Measurements from ENCODE around the gene ATP5F1D.

ATP5F1D gene

DNA sequence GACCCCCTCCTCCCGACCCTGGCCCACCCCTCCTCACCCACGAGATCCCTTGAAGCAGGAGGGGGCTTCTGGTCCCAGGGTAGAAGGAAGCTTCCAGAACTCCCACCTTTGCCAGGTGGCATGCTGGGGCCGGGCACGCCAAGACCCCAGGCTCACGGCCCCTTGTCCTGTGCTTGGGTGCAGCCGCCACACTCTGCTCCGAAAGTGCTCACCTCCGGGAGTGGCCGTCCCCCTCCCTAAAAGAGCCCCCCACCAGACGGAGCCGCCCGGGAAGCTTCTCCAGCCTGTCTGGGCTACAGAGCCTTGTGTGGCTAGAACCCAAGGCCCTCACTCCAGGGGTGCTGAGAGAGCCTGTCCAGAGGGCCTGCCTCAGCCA is 42.4 kb downstream of the ATP5F1D start:
- DNase-seq: no peak

DNA sequence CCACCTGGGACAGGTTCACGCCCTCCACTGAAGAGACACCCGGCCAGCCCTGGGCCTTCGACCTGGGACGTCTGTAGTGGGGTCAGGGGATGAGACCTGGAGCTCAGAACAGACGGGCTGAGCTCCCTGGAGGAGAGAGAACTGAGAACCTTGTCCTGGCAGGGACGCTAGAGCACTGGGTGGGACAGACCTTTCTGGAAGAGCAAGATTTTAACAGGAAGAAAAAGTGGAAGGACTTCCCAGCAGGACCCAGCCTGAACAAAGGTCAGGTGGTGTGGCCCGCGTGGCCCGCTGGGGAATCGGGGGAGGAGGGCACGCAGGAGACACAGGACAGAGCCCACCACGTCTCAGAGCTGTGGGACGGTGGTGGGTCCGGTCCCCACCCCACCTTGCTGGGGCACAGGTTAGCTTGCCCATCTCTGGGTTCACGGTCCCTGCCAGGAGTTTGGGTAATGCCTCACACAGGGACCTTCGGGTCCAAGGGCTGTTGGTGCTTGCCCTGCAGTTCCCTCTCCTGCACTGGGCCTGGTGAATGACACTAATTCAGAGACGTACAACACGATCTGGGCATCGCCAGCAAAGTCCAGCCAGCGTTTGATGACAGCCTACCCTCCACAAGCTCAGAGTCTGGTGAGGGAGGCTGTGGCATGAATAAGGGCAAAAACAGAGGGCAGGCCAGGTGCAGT is 42.9 kb downstream of the ATP5F1D start:
- DNase-seq: no peak

DNA sequence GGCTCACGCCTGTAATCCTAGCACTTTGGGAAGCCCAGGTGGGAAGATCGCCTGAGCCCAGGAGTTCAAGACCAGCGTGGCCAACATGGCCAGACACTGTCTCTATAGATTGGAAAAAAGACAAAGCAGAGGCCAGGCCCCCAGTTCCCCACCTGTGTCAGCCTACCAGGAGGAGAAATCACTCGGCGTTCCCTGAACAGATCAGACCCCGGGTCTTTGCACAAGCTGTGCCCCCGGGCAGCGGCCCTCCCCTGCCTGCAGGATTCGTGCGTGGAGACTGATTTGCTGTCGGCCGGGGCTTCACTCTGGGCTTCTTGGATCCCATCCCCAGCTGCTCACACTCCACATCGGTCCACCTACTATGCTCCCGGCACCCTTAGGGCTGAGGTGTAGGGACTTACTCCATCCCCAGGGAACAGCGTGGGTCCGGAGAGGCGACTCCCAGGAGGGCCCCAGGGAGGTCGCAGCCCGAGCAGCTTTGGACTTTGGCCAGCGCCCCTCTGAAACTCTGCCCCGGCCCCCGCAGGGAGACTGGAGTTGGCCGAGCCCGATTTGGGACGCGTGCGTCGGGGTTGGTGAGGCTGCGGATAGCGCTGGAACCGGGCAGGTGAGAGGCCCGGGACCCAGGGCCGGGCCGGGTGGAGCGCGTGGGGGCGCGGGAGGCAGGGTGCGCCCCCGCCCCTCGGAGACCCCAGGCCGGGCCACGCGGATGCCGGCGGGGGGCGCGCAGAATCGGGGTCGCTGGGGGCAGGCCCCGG is 43.6 kb downstream of the ATP5F1D start:
- no peak for DNase-seq

DNA sequence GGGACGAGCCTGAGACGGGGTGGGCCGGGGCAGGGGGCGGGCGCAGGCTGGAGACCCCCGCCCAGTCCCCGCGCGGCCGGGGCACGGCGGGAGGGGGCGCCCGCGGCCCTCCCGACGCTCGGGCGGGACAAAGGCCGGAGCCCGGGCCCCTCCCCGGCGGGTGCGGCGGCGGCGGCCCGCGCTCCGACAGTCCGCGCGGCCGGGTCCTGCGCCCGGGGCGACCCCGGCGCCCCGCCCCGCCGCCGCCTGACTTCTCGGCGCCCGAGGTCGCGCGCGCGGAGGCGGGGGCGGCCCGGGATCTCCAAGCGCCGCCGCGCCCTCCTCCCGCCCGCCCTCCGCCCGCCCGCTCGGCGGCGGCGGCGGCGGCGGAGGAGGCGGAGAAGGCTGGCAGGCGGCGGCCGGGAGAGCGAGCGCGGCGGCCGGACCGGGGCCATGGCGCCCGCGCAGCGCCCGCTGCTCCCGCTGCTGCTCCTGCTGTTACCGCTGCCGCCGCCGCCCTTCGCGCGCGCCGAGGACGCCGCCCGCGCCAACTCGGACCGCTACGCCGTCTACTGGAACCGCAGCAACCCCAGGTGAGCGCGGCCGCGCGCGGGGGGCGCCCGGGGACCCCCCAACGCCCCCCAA is 44.3 kb downstream of the ATP5F1D start, which contains the start of gene EFNA2:
Gene EFNA2 (plus strand): TSS at position 137 of the 624 bp plus-strand sequence. CDS start 296 bp downstream, at position 433.
- DNase-seq: no peak

DNA sequence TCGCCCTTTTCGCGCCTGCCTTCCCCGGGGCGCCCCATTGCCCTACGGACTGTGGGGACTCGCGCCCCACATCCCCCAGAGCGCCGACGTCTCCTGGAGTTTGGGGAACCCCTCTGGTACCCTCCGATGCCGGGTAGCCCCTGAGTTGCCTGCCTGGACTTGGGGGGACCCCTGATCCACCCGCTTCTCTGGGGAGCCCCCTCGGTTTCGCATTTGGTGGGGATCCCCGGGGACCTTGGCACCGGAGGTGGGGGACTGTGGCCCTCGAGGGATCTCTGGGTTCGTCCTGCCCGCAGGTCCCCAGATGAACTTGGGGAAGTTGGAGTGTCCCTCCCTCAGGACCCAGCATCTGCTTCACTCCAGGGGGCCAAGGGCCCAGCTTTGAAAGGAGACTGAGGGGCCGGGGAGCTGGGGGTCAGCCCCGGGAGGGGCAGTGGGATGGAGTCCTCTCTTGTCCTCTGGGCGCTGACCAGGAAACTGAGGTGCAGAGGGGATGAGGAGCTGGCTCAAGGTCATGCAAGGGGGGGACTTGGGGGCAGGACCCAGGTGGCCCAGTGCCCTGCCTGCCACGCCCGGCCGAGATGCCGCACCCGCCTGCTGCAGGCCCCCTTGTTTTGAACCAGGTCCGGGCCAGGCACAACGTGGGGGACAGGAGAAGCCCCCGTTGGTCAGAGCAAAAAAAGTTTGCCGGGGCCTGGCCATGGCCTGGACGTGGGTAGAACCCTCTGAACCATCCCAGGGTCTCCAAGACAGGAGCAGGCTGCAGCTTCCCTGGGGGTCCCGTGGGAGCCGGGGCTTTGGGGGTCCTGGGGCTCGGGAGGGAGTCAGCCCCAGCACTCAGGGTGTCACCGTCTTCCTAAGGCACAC is 45.2 kb downstream of the ATP5F1D start:
- no peak for DNase-seq

DNA sequence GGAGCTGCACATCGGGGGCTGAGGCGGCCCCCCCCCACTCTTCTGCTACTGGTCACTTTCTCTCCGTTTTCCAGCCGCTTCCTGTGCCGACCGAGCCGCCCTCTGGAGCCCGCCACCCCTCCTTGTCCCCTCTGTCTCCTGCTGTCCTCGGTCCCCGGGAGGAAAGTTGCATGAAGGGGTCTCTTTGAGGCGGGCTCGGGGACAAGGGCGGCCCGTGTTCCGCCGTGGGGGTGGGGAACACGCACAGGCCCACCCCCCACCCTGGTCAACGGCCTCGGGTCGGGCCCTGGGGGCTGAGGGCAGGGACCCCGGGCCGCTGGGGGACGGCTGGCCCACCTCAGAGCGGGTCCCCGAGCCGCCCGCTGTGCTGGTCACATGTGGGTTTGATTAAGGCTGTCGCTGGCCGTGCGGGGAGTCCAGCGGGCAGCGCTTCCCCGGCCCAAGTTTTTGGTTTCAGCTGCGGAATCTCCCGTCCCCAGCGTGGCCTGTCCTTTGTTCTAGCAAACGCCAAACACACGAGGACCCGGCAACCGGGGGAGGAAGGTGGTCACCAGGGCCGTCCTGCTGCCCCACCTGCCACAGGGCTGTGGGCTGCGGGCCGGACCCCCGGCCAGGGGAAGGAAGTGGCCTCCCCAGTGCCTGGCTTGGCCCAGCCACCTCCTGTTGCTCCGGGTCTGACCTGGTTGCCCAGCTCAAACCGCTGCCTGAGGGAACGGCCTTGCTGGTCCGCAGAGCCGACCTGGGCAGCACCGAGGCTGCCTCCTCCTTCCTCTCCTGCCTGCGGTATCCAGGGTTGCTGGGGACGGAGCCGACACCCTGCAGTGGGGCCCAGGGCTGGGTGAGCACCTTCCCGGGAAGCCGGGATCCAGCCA is 46.0 kb downstream of the ATP5F1D start:
- DNase-seq: no peak

DNA sequence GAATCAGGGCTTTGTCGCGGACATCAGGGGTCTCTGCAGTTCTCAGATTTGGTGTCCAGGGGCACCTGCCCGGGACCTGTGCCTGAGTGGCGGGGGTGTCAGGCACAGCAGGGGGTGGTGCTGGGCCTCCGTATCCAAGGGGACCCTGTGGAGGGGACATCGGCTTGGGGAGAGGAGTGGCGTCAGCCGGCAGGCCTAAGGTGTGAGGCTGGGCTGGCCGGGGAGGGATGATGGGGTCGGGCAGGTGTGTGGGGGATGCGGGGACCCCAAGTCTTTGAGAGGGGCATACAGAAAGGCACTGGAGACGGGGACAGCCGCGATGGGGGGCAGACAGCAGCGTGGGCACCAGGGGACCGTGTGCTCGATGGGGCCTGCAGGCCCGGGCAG is 46.7 kb downstream of the ATP5F1D start:
- DNase-seq: no peak

DNA sequence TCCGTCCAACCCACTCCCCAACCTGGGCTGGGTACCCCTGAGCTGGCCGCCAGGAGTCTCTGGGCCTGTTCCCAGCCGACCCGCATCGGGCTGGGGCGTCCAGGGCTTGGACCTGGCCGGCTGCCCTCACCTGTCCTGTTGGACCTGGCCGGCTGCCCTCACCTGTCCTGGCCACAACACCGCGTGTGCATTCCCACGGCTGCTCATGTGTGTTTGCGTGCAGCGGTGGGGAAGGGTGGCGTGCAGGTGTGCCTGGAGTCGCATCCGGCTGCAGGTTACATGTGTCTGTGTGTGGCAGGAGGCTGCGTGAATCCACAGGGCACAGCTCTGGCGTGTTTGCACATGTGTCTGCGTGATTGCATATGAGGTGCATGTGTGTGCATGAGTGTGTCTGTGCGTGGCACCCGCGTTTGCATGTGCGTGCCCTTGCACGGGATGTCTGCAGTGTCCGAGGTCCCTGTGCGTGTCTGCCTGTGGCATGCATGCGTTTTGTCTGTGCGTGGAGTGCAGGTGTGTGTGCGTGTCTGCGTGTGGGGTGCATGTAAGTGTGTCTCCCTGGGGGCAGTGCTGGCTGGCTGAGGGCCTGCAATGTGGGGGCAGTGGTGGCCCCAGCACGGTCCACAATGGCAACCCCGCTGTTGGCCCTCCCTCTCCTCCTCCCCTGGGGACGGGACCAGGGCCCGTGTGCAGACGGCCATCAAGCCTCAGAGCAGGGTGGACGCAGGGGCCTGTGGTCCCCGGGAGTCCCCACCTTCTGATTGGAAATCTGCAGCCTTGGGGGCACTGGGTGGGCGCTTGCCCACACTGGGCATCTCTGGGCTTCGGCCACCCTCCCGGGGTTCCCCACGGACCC is 47.5 kb downstream of the ATP5F1D start:
- DNase-seq: no peak

DNA sequence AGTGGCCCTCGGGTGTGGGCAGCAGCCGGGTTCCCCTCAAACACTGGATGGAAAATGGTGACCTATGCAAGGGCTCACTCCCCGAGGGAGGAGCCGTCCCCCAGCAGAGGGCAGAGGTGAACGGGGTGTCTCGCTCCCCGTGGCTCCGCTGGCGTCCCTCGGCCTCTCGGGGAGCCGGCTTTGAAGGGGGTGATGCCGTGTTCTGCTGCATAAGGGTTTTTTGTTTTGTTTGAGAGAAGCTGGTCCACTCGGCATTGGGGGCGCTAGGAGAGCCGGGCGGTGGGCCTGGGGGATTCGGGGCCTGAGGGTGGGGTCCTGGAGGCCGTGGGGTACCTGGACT is 48.1 kb downstream of the ATP5F1D start:
- DNase-seq: no peak

DNA sequence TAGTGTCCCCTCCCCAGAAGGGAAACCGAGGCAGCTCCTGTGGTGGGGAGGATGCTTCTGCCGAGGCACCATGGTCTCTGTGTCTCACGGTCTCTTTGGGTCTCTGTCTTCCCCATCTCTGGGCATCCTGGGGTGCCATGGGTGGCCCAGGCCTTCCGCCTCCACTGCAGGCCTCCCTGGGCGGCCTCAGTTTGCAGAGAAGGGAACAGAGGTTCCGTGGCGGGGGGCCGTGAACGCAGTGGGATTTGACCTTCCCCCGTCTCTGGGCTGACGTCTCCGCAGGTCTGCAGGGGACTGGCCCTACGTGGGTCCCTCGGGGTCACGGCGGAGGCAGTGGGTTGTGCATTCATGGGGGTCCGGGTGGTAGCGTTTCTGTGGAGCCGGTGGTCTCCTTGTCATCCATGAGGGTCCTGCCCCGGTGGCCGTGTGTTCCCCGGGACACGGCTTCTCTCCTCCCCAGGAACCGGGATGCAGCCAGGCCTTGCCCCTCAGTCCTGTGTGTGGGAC is 48.7 kb downstream of the ATP5F1D start:
- DNase-seq: no peak

DNA sequence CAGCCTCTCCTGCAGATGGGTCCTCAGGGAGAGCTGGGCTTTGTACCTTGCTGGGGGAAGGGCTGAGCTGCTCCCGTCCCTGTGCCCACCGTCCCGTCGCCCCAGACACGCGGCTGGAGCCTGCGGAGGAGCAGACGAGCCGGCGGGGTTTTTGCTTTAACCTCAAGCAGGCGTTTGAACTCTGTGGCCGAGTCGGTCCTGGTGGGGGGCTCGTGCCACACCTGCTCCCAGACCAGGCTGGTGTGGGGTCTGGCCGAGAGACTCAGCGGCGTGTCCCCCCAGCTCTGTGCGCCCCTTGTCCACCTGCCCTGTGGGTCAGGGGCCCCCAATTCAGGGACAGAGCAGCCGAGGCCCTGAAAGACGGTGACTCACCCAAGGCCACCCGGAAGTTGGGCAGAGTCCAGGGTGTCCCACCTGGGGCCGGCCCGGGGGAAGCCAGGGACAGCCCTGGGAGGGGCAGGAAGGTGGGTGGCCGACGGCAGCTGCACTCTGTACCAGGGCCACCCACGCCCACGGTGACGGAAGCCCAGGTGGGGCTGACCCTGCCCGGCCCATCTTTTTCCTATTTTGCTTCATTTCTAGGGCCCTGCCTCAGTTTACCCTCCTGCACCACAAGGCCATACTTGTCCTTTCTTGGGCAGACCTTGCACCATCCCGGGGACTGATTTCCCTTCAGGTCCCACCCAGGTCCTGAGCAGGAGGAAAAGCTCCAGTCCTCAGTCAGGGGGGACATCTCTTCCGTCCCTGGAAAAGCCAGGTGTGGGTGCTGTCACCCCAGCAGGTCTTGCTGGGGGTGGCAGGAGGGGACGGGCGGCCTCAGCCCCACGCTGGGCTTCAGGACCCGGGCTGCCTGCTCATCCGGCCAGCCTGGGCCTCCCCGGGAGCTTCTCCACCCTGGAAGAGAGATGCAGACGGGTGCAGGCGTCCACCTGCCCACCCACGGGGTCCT is 49.4 kb downstream of the ATP5F1D start:
- DNase-seq: no peak

DNA sequence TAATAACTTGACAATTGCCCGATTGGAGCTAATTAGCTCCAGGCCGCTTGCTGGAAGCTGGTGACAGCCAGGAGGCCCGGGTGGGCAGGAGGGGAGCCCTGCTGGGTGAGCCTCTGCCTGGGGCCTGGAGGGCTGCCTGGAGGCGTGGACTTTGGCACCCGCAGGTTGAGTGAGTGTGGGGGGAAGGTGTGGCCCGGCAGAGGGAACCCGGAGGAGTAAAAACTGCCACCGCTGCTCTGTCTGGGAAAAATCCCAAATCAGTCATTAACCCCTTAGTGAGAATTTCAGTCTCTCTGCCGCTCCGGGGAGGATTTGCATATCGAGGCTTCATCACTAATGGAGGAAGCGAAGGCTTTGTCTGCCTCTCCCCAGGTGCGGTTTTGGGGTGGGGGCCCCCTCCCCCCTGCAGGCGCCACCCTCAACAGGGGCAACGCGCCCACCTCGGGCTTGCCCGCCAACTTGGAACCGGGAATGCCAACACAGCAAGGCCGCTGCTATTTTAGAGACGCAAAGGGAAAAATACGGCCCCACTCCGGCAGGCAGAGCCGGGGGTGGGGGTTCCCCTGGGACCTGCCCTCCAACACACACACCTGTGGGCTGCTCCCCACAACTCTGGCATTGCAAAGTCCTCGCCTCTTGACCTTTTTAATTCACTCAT is 50.3 kb downstream of the ATP5F1D start:
- DNase-seq: no peak

DNA sequence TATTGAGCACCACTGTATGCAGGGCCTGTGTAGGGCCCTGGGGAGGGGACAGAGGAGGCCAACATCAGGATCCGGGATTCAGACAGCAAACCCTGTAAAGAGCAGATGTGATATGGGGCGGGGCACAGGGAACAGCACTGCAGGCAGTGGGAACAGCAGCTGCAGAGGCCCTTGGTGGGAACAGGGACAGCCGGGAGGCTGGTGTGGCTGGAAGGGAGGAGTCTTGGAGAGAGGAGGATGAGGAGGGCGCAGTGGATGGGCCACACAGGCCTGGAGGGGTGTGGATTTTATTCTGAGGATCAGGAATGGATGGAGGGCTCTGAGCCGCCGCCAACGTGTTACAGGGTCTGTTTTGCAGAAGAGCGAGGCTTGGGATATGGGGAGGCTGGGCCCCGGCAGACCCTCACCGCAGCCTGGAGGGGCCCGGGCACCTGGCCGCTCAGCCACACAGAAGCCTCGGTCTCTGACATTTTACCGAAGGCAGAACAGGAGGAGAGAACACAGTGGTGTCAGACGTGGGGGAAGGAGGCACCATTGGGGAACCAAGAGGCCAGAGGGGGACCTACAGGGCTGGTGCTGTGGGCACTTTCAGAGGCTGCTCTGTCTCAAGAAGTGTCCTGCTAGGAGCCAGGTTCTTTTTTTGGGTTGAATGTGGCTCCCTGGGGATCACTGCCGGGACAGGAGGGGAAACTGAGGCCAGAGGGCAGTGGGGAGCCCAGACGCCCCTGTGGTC is 51.0 kb downstream of the ATP5F1D start:
- no peak for DNase-seq

DNA sequence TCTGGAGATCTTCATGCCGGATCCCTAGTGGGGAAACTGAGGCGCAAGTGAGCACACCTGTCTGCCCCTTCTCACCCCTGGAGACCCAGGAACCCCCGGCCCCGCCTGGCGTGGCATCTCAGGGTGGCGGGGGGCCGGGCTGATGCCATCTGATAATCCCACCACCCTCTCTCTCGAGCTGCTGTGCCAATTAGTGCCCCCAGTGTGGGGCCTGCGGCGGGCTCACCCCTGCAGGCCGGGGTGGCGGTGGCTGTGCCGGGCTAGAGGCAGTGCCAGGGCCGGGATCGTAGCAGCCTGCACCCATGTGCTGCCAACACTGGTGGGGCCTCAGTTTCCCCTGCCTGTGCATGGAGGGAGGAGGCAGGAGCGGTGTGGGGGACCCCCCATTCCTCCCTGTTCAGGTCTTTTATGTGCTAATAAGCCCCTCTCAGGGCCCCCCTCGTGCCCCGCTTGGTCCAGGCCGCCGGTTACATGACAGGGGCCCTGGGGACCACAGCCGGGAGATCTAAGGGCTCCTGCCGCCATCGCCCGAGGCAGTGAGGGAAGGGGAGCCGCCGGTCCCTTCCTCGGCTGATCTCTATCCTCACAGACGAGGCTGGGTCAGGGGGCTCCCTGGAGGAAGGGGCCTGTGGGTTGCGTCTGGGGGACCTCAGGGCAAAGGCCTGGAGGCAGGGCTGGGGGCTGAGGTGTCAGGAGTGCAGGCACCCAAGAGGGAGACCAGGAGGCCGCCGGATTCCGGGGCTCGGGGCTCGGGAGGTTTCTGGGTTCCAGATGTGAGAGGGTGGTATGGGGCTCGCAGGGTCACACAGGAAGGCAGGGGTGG is 52.4 kb downstream of the ATP5F1D start:
- no peak for DNase-seq
